GM12878 (cell line): Measurements from ENCODE around the gene OR52K1. TPM values are rescaled to one million over a fixed set of nuclear protein-coding genes. Genes with fewer than 3 reads are reported as not detected.

Experiments used
- ATAC-seq: fragments of 200-7000 bp; cut with Tn5 transposase; 3 replicates; pipeline ENCODE4 v1.9.1; 2020; ENCODE audit warnings: mild to moderate bottlenecking, moderate library complexity
- BruUV-seq: library from RNA; stranded (reverse); fragments of 400-500 nt; replicated peaks from 2 replicates; lab custom pipeline; 2021; lab: Mats Ljungman, UMichigan
- CTCF ChIA-PET: fragments of 300-600 bp; sonication (Branson Sonifier 250); formaldehyde crosslinking; extraction: SDS; loops from one replicate; lab custom pipeline; 2021; ENCODE audit warnings: inconsistent platforms; lab: Yijun Ruan, JAX
- POLR2A ChIA-PET: fragments of 350-600 bp; formaldehyde crosslinking; extraction: SDS; loops from one replicate; lab custom pipeline; 2021; ENCODE audit warnings: inconsistent platforms; lab: Charles Lee
- RAD21 ChIA-PET: fragments of 300-600 bp; sonication (Branson Sonifier 250); formaldehyde crosslinking; loops from one replicate; lab custom pipeline; 2023; ENCODE audit warnings: antibody characterized with exemption; ENCODE audit not compliant: unreplicated experiment; lab: Charles Lee
- SMC1A ChIA-PET: fragments of 300-600 bp; sonication (Branson Sonifier 250); formaldehyde crosslinking; loops from one replicate; lab custom pipeline; 2023; ENCODE audit not compliant: unreplicated experiment, uncharacterized antibody; lab: Charles Lee
- DNase-seq: peaks from one replicate; pipeline ENCODE4 v3.0.0-alpha.2; 2011; ENCODE audit warnings: low read depth, low spot score
- FAIRE-seq: peaks from 3 replicates; lab custom pipeline; 2011; peaks lifted over from hg19 to GRCh38; lab: Jason Lieb, UNC
- H2AFZ ChIP-seq: 2 replicates; pipeline ENCODE4 v1.6.0; 2011; ENCODE audit warnings: low read depth, low read length, control low read depth; ENCODE audit not compliant: control insufficient read depth
- H3K27ac ChIP-seq: 2 replicates; pipeline ENCODE4 v1.5.1; 2011; ENCODE audit warnings: control low read depth; ENCODE audit not compliant: control insufficient read depth, insufficient read depth
- H3K27me3 ChIP-seq, 2 experiments: replicated peaks in 1 of 2; 2 replicates each; pipeline versions ENCODE4 v1.6.0 to v1.6.1; 2011; ENCODE audit warnings: low read length in 1 of 2; ENCODE audit not compliant: control insufficient read depth in 2 of 2, insufficient read depth in 2 of 2
- H3K36me3 ChIP-seq, 2 experiments: 2 replicates each; pipeline ENCODE4 v1.5.1; 2011; ENCODE audit warnings: low read length in 1 of 2; ENCODE audit not compliant: control insufficient read depth in 2 of 2, insufficient read depth in 2 of 2
- H3K4me1 ChIP-seq: 2 replicates; pipeline ENCODE4 v1.6.1; 2011; ENCODE audit warnings: mild to moderate bottlenecking, low read length, moderate library complexity, mixed read lengths; ENCODE audit not compliant: control insufficient read depth, insufficient read depth
- H3K4me2 ChIP-seq: 2 replicates; pipeline ENCODE4 v1.6.0; 2011; ENCODE audit warnings: control low read depth; ENCODE audit not compliant: control insufficient read depth, insufficient read depth
- H3K4me3 ChIP-seq: fragments of 200-600 bp; sonication (generic); 2 replicates; pipeline ENCODE4 v1.5.1; 2016
- H3K79me2 ChIP-seq: 2 replicates; pipeline ENCODE4 v1.6.0; 2011; ENCODE audit warnings: low read length; ENCODE audit not compliant: control insufficient read depth, insufficient read depth
- H3K9ac ChIP-seq: 2 replicates; pipeline ENCODE4 v1.8.0; 2011; ENCODE audit warnings: low read length, control low read depth, mixed read lengths; ENCODE audit not compliant: control insufficient read depth, insufficient read depth
- H3K9me3 ChIP-seq: replicated peaks from 3 replicates; pipeline ENCODE4 v1.5.1; 2011; ENCODE audit warnings: mild to moderate bottlenecking, low read length; ENCODE audit not compliant: control insufficient read depth, insufficient read depth
- H4K20me1 ChIP-seq: 2 replicates; pipeline ENCODE4 v1.6.0; 2011; ENCODE audit not compliant: control insufficient read depth, insufficient read depth
- BACH1 ChIP-seq: fragments of 450-650 bp; IDR thresholded peaks from 2 replicates; pipeline ENCODE4 v1.6.1; 2017; ENCODE audit warnings: mild to moderate bottlenecking, borderline replicate concordance
- HCFC1 ChIP-seq: fragments of 150-350 bp; IDR thresholded peaks from 2 replicates; pipeline ENCODE4 v1.6.1; 2014; ENCODE audit warnings: low read length
- LARP7 ChIP-seq: fragments of 450-650 bp; IDR thresholded peaks from 2 replicates; pipeline ENCODE4 v1.6.1; 2017; ENCODE audit warnings: mild to moderate bottlenecking
- MTA3 ChIP-seq: IDR thresholded peaks from 2 replicates; pipeline ENCODE4 v1.6.1; 2012; ENCODE audit warnings: low read length, inconsistent platforms, borderline replicate concordance
- MXI1 ChIP-seq: fragments of 150-350 bp; IDR thresholded peaks from 2 replicates; pipeline ENCODE4 v1.6.1; 2011; ENCODE audit warnings: low read depth, mild to moderate bottlenecking, inconsistent platforms, low read length, improper control_type of control experiment
- NR2C1 ChIP-seq: fragments of 450-650 bp; IDR thresholded peaks from 2 replicates; pipeline ENCODE4 v1.6.1; 2017; ENCODE audit warnings: antibody characterized with exemption, mild to moderate bottlenecking, moderate library complexity
- RUNX3 ChIP-seq: IDR thresholded peaks from 2 replicates; pipeline ENCODE4 v1.6.1; 2012; ENCODE audit warnings: low read length, inconsistent platforms
- ZBTB40 ChIP-seq: fragments of 450-650 bp; IDR thresholded peaks from 2 replicates; pipeline ENCODE4 v1.6.1; 2016; ENCODE audit warnings: mild to moderate bottlenecking, moderate library complexity, borderline replicate concordance
- ZNF24 ChIP-seq: fragments of 450-650 bp; IDR thresholded peaks from 2 replicates; pipeline ENCODE4 v1.6.1; 2017; ENCODE audit warnings: antibody characterized with exemption, mild to moderate bottlenecking
- WGBS: methylation state at CpG from one replicate; pipeline ENCODE4 v1.1.6; 2016; ENCODE audit warnings: low lambda C conversion rate; ENCODE audit not compliant: insufficient replicate concordance, insufficient coverage; ENCODE audit errors: missing lambda C conversion rate; 5-methylcytosine and 5-hydroxymethylcytosine counted together
- in situ Hi-C: fragments of 300-500 bp; cut with MboI; formaldehyde crosslinking; loops from 9 replicates; pipeline ENCODE4 v1.14.3; 2018; ENCODE audit warnings: mixed read lengths
- intact Hi-C: fragments of 100-400 bp; cut with micrococcal nuclease; formaldehyde crosslinking; loops from one replicate; pipeline ENCODE4 v1.14.2; 2022; ENCODE audit not compliant: unreplicated experiment
- polyA plus RNA-seq, 11 experiments: library from polyadenylated mRNA; depleted of rRNA in 4 of 11; unstranded in 6 of 11; stranded (reverse) in 5 of 11; fragments of >200 nt; fragmentation: Nextera tagmentation in 4 of 11; fragmentation: Illumina TruSeq in 1 of 11; extraction: Ambion mirVana in 4 of 11; extraction: Trizol in 1 of 11; gene quantifications; 1 replicate in 1 of 11; 2 replicates in 10 of 11; pipeline versions ENCODE4 v1.2.1 to v1.2.3, GENCODE V29; 2011 to 2016; ENCODE audit warnings: inconsistent platforms in 2 of 11, missing spikeins in 2 of 11, low read depth in 1 of 11
- total RNA-seq, 4 experiments: library from RNA; depleted of rRNA in 3 of 4; stranded (reverse); fragments of >200 nt in 3 of 4; fragmentation: Illumina TruSeq in 1 of 4; extraction: Trizol in 1 of 4; gene quantifications; 2 replicates each; pipeline versions ENCODE4 v1.2.1 to v1.2.3, GENCODE V29; 2013 to 2021
- TF ChIP-seq, protein P1 (sequence below): fragments of 450-650 bp; IDR thresholded peaks from 2 replicates; pipeline ENCODE4 v1.6.1; 2018; ENCODE audit warnings: borderline replicate concordance, mild to moderate bottlenecking; ENCODE audit not compliant: partially characterized antibody
- TF ChIP-seq, protein P2 (sequence below): IDR thresholded peaks from 2 replicates; pipeline ENCODE4 v1.6.1; 2011; ENCODE audit warnings: low read depth, low read length, improper control_type of control experiment, borderline replicate concordance

The OR52K1 gene
- total and polyA plus RNA-seq, 10 of the 15 experiments (the other 5 are each of a cell fraction or from before 2014, with no cell fraction given) = not detected

GRCh38 chr11:4448995-4449394, 33.5 kb upstream of the OR52K1 start, which contains the start of gene OR52K2:
OR52K2 (plus strand) TSS chr11:4449295; CDS start chr11:4449340, 45 bp downstream.
- no peak for FAIRE-seq
- RAD21 ChIA-PET = no interaction called here
- Histone ChIP-seq H3K4me3 (no peak within 1 kb of the TSS), H3K9ac (no peak within 1 kb of the TSS), H3K27ac (no peak within 1 kb of the TSS), H2AFZ (no peak within 1 kb of the TSS), H3K79me2 (no peaks in the 10 kb centered on the region)
- in situ Hi-C loops = no loop called here
- no TSS peak for BruUV-seq
- TF ChIP-seq RUNX3 = no peak
- TF ChIP-seq, all 136 proteins: peak for 0
- no peaks in the 10 kb centered on the region for H3K4me1 ChIP-seq
- H4K20me1 ChIP-seq = no peaks in the 10 kb centered on the region
- H3K27me3 ChIP-seq = no peaks in the 10 kb centered on the region; a peak in 1 of 4 replicates
- no peak for DNase-seq
- no peak within 1 kb of the TSS for H3K4me2 ChIP-seq
- intact Hi-C loops = no loop called here
- no peaks in the 10 kb centered on the region for H3K36me3 ChIP-seq
- ChIA-PET SMC1A (no interaction called here), POLR2A (no interaction called here), CTCF (no interaction called here)
- H3K9me3 ChIP-seq = peaks cover 3% of the 10 kb centered on the region; the same call in 2 of the 3 replicates
- no peak for ATAC-seq

DNA sequence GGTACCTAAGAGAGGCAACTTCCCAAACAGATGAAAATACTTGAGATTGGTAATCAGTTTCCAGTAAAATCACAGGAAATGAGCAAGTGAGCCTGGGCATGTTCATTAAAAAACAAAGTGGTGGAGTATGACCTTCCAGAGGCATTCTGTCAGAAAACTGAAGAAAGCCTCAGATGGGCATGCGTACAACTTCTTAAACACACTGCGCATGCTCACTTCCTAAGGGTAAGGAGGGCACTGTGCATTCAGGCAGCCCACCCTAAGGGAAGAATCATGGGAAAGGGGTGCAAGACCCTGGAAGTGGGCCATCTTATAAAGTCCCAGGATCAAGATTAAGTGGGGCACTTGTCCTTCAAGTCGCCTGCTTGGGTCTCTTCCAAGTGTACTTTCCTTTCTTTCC, 29.3 kb upstream of the OR52K1 start:
- FAIRE-seq (no peak), DNase-seq (no peak), ATAC-seq (no peak)
- H2AFZ ChIP-seq = no peak overlapping the region
- ChIA-PET RAD21 (no interaction called here), SMC1A (no interaction called here), POLR2A (no interaction called here), CTCF (no interaction called here)
- H3K9me3 ChIP-seq = peaks cover 7% of the 10 kb centered on the region; the same call in 2 of the 3 replicates
- H3K79me2 ChIP-seq = no peaks in the 10 kb centered on the region
- no peak overlapping the region for H3K4me2 ChIP-seq
- BruUV-seq = no TSS peak
- 69% methylated on average over 3 of the region's 3 CpGs for WGBS
- no peaks in the 10 kb centered on the region for H3K36me3 ChIP-seq
- intact Hi-C loops (no loop called here), in situ Hi-C loops (no loop called here)
- H3K4me3 ChIP-seq = no peak overlapping the region
- no peaks in the 10 kb centered on the region for H3K4me1 ChIP-seq
- no peak overlapping the region for H3K9ac ChIP-seq
- H3K27me3 ChIP-seq = no peaks in the 10 kb centered on the region; a peak in 1 of 4 replicates
- H4K20me1 ChIP-seq = no peaks in the 10 kb centered on the region
- no peak overlapping the region for H3K27ac ChIP-seq
- TF ChIP-seq BACH1 (no peak), LARP7 (no peak), MTA3 (no peak), ZBTB40 (no peak), HCFC1 (no peak), ZNF24 (no peak), MXI1 (no peak), NR2C1 (no peak), RUNX3 (no peak)
- TF ChIP-seq, protein P1, sequence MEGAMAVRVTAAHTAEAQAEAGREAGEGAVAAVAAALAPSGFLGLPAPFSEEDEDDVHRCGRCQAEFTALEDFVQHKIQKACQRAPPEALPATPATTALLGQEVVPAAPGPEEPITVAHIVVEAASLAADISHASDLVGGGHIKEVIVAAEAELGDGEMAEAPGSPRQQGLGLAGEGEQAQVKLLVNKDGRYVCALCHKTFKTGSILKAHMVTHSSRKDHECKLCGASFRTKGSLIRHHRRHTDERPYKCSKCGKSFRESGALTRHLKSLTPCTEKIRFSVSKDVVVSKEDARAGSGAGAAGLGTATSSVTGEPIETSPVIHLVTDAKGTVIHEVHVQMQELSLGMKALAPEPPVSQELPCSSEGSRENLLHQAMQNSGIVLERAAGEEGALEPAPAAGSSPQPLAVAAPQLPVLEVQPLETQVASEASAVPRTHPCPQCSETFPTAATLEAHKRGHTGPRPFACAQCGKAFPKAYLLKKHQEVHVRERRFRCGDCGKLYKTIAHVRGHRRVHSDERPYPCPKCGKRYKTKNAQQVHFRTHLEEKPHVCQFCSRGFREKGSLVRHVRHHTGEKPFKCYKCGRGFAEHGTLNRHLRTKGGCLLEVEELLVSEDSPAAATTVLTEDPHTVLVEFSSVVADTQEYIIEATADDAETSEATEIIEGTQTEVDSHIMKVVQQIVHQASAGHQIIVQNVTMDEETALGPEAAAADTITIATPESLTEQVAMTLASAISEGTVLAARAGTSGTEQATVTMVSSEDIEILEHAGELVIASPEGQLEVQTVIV = no peak
- TF ChIP-seq, protein P2, sequence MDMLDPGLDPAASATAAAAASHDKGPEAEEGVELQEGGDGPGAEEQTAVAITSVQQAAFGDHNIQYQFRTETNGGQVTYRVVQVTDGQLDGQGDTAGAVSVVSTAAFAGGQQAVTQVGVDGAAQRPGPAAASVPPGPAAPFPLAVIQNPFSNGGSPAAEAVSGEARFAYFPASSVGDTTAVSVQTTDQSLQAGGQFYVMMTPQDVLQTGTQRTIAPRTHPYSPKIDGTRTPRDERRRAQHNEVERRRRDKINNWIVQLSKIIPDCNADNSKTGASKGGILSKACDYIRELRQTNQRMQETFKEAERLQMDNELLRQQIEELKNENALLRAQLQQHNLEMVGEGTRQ = no peak
